Adrenal gland (tissue), 5 donors: ENCODE results near the gene PACRG.

Source experiments
- POLR2A ChIP-seq, 2 donors: fragments of 450-650 bp; IDR thresholded peaks; one replicate each; pipeline ENCODE4 v1.6.1; 2017; ENCODE audit warnings: antibody characterized with exemption in 2 of 2, mild to moderate bottlenecking in 2 of 2, moderate library complexity in 1 of 2
- TF ChIP-seq, protein P1 (sequence below), 6 experiments: fragments of 450-650 bp in 4 of 6; fragments of 200-600 bp in 2 of 6; sonication (generic) in 1 of 6; IDR thresholded peaks; 1 replicate in 5 of 6; 2 replicates in 1 of 6; pipeline versions ENCODE4 v1.5.1 to v1.8.0; 2016 to 2021; ENCODE audit warnings: antibody characterized with exemption in 6 of 6, mild to moderate bottlenecking in 2 of 6, moderate library complexity in 1 of 6
- donor health status: DM: no; HTN: no; CAD: no.

DNA sequence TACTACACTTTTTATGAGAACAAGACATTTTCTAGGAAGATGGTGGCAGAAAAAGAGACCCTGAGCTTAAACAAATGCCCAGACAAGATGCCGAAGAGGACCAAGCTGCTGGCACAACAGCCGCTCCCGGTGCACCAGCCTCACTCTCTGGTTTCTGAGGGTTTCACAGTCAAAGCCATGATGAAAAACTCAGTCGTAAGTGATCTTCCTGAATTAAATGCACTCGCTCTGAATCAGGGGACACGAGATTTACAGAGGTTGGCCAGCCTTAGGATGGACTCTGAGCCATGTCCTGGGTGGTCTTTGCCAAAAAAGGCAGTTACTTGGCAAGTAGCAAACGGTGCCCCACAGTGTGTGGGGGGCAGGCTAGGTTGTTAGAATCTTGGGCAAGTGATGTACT, 423 bp downstream of the PACRG start:
- TF ChIP-seq, protein P1, sequence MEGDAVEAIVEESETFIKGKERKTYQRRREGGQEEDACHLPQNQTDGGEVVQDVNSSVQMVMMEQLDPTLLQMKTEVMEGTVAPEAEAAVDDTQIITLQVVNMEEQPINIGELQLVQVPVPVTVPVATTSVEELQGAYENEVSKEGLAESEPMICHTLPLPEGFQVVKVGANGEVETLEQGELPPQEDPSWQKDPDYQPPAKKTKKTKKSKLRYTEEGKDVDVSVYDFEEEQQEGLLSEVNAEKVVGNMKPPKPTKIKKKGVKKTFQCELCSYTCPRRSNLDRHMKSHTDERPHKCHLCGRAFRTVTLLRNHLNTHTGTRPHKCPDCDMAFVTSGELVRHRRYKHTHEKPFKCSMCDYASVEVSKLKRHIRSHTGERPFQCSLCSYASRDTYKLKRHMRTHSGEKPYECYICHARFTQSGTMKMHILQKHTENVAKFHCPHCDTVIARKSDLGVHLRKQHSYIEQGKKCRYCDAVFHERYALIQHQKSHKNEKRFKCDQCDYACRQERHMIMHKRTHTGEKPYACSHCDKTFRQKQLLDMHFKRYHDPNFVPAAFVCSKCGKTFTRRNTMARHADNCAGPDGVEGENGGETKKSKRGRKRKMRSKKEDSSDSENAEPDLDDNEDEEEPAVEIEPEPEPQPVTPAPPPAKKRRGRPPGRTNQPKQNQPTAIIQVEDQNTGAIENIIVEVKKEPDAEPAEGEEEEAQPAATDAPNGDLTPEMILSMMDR (IDR thresholded peaks at IDR 0.05), result no peak
- no peak for TF ChIP-seq POLR2A (IDR thresholded peaks at IDR 0.05)
